Measurements from ENCODE around the gene DIP2B. TPM values are rescaled to one million over a fixed set of nuclear protein-coding genes. Genes with fewer than 3 reads are reported as not detected.

DIP2B gene
- total RNA-seq, 1 experiment from 2014 or later: 30.2 TPM

GRCh38 chr12:50458606-50459005 lies 46.2 kb upstream of the DIP2B start:
- in situ Hi-C loops (cut with HindIII; ENCODE audit: low pct_unique_long_range_greater_than_20kb, low sequenced_read_pairs): no loop called here
- POLR2A ChIA-PET: no interaction called here

GRCh38 chr12:50467439-50467838 lies 37.3 kb upstream of the DIP2B start:
- Histone ChIP-seq H3K4me3 (ENCODE audit: low read depth in 2 of 2, low read length in 2 of 2) (no peak overlapping the region), H3K36me3 (ENCODE audit: control insufficient read depth, insufficient read depth, low read length) (peaks cover 14% of the 10 kb centered on the region; the same call in 1 of the 2 replicates), H3K27me3 (ENCODE audit: control insufficient read depth, insufficient read depth, low read length) (no peaks in the 10 kb centered on the region), H3K4me1 (ENCODE audit: control insufficient read depth, insufficient read depth, low read length) (no peaks in the 10 kb centered on the region), H3K9me3 (ENCODE audit: control insufficient read depth, insufficient read depth, low read depth, low read length) (no peaks in the 10 kb centered on the region), H3K27ac (ENCODE audit: low read length) (no peak overlapping the region)
- DNase-seq (ENCODE audit: low read depth, low spot score) (no peak), ATAC-seq (no peak)
- ChIA-PET CTCF (no interaction called here), POLR2A (interaction anchor here (0.6 to 0.7 kb wide), 2 partner anchors 25 to 154 kb away, joined by 5 to 6 read pairs; no protein-coding TSS in a partner anchor)
- intact Hi-C loops (cut with micrococcal nuclease; ENCODE audit: unreplicated experiment) (no loop called here), in situ Hi-C loops (cut with HindIII; ENCODE audit: low pct_unique_long_range_greater_than_20kb, low sequenced_read_pairs) (no loop called here)
- BruUV-seq (replicated peaks): no TSS peak
- TF ChIP-seq SIN3A (IDR thresholded peaks at IDR 0.05; ENCODE audit: borderline replicate concordance, insufficient read depth, low read depth, low read length) (no peak), CTCF (IDR thresholded peaks at IDR 0.05) (no peak), REST (IDR thresholded peaks at IDR 0.05; ENCODE audit: insufficient read depth in 1 of 2, low read depth in 2 of 2, low read length in 1 of 2) (no peak), POLR2AphosphoS5 (IDR thresholded peaks at IDR 0.05; ENCODE audit: low read depth, low read length) (no peak), TCF7L2 (IDR thresholded peaks at IDR 0.05; ENCODE audit: low read depth, low read length) (no peak)

More at GRCh38 chr12:50458606-50459005, 46.2 kb upstream of the DIP2B start:
- DNase-seq (ENCODE audit: low read depth, low spot score) (no peak), ATAC-seq (no peak)
- Histone ChIP-seq H3K4me3 (ENCODE audit: low read depth in 2 of 2, low read length in 2 of 2) (no peak overlapping the region), H3K4me1 (ENCODE audit: control insufficient read depth, insufficient read depth, low read length) (no peaks in the 10 kb centered on the region), H3K36me3 (ENCODE audit: control insufficient read depth, insufficient read depth, low read length) (peaks cover 23% of the 10 kb centered on the region), H3K27ac (ENCODE audit: low read length) (no peak overlapping the region), H3K9me3 (ENCODE audit: control insufficient read depth, insufficient read depth, low read depth, low read length) (no peaks in the 10 kb centered on the region), H3K27me3 (ENCODE audit: control insufficient read depth, insufficient read depth, low read length) (no peaks in the 10 kb centered on the region)
- BruUV-seq (replicated peaks): no TSS peak
- intact Hi-C loops (cut with micrococcal nuclease; ENCODE audit: unreplicated experiment): no loop called here
- TF ChIP-seq TCF7L2 (IDR thresholded peaks at IDR 0.05; ENCODE audit: low read depth, low read length): no peak
- no peak for TF ChIP-seq SIN3A (IDR thresholded peaks at IDR 0.05; ENCODE audit: borderline replicate concordance, insufficient read depth, low read depth, low read length)
- TF ChIP-seq CTCF (IDR thresholded peaks at IDR 0.05): no peak
- no peak for TF ChIP-seq REST (IDR thresholded peaks at IDR 0.05; ENCODE audit: insufficient read depth in 1 of 2, low read depth in 2 of 2, low read length in 1 of 2)
- TF ChIP-seq POLR2AphosphoS5 (IDR thresholded peaks at IDR 0.05; ENCODE audit: low read depth, low read length): no peak
- CTCF ChIA-PET: no interaction called here

All from Panc1 (cell line).